HAP-1 (cell line): Measurements from ENCODE around the gene SYNJ2.

Experiments used
- DNase-seq, 2 experiments: peaks; one replicate each; pipeline ENCODE4 v3.0.0-alpha.2; 2016 to 2020; ENCODE audit warnings: low spot score in 2 of 2
- H3K27me3 ChIP-seq: fragments of 250-450 bp; sonication (Bioruptor Pico); 2 replicates; pipeline ENCODE4 v1.5.1; 2020; ENCODE audit warnings: low read depth, mild to moderate bottlenecking, moderate library complexity
- H3K36me3 ChIP-seq: fragments of 250-450 bp; sonication (Bioruptor Pico); replicated peaks from 2 replicates; pipeline ENCODE4 v1.5.1; 2020; ENCODE audit warnings: mild to moderate bottlenecking
- H3K4me1 ChIP-seq: fragments of 250-450 bp; sonication (Bioruptor Pico); 2 replicates; pipeline ENCODE4 v1.5.1; 2020; ENCODE audit warnings: mild to moderate bottlenecking
- H3K4me3 ChIP-seq: fragments of 250-450 bp; sonication (Bioruptor Pico); 2 replicates; pipeline ENCODE4 v1.5.1; 2020; ENCODE audit warnings: mild to moderate bottlenecking, moderate library complexity
- H3K9me3 ChIP-seq: fragments of 250-450 bp; sonication (Bioruptor Pico); 2 replicates; pipeline ENCODE4 v1.5.1; 2020; ENCODE audit warnings: mild to moderate bottlenecking, moderate library complexity
- in situ Hi-C: fragments of 300-500 bp; cut with MboI; formaldehyde crosslinking; loops from 3 replicates; pipeline ENCODE4 v1.14.3; 2020; ENCODE audit warnings: low sequenced_read_pairs, inconsistent platforms, mixed read lengths

SYNJ2 gene

GRCh38 chr6:157990321-157991066 lies 8.8 kb downstream of the SYNJ2 start:
- DNase-seq: no peak
- H3K36me3 ChIP-seq: no peaks in the 10 kb centered on the region
- H3K27me3 ChIP-seq: no peaks in the 10 kb centered on the region
- no peak overlapping the region for H3K4me3 ChIP-seq
- in situ Hi-C loops: no loop called here
- peaks cover 18% of the 10 kb centered on the region for H3K4me1 ChIP-seq
- H3K9me3 ChIP-seq: no peaks in the 10 kb centered on the region

GRCh38 chr6:157991067-157991432 lies 9.4 kb downstream of the SYNJ2 start:
- Histone ChIP-seq H3K27me3 (no peaks in the 10 kb centered on the region), H3K4me1 (peaks cover 13% of the 10 kb centered on the region), H3K36me3 (no peaks in the 10 kb centered on the region), H3K4me3 (no peak overlapping the region), H3K9me3 (no peaks in the 10 kb centered on the region)
- no peak for DNase-seq
- in situ Hi-C loops: no loop called here

GRCh38 chr6:157993076-157993475 lies 11.4 kb downstream of the SYNJ2 start:
- DNase-seq: no peak
- H3K4me3 ChIP-seq: no peak overlapping the region
- no peaks in the 10 kb centered on the region for H3K27me3 ChIP-seq
- peaks cover 8% of the 10 kb centered on the region for H3K4me1 ChIP-seq
- no peaks in the 10 kb centered on the region for H3K9me3 ChIP-seq
- in situ Hi-C loops: no loop called here
- H3K36me3 ChIP-seq: no peaks in the 10 kb centered on the region

GRCh38 chr6:157994125-157994795 lies 12.6 kb downstream of the SYNJ2 start:
- no peaks in the 10 kb centered on the region for H3K9me3 ChIP-seq
- H3K36me3 ChIP-seq: no peaks in the 10 kb centered on the region
- in situ Hi-C loops: no loop called here
- H3K27me3 ChIP-seq: no peaks in the 10 kb centered on the region
- no peak overlapping the region for H3K4me3 ChIP-seq
- DNase-seq: no peak
- H3K4me1 ChIP-seq: peaks cover 5% of the 10 kb centered on the region

GRCh38 chr6:157995458-157995857 lies 13.8 kb downstream of the SYNJ2 start:
- Histone ChIP-seq H3K4me1 (no peaks in the 10 kb centered on the region; the same call in 1 of the 2 replicates), H3K4me3 (no peak overlapping the region), H3K36me3 (no peaks in the 10 kb centered on the region), H3K9me3 (no peaks in the 10 kb centered on the region), H3K27me3 (no peaks in the 10 kb centered on the region)
- no peak for DNase-seq
- in situ Hi-C loops: no loop called here

- Histone ChIP-seq H3K4me3 (no peak overlapping the region), H3K36me3 (no peaks in the 10 kb centered on the region), H3K4me1 (no peaks in the 10 kb centered on the region; the same call in 1 of the 2 replicates), H3K27me3 (no peaks in the 10 kb centered on the region), H3K9me3 (no peaks in the 10 kb centered on the region)
- in situ Hi-C loops: no loop called here
- DNase-seq: no peak
Measured at GRCh38 chr6:157996201-157996712, 14.6 kb downstream of the SYNJ2 start.

GRCh38 chr6:157996918-157997702 lies 15.4 kb downstream of the SYNJ2 start:
- H3K4me3 ChIP-seq: no peak overlapping the region
- no peaks in the 10 kb centered on the region; the same call in 1 of the 2 replicates for H3K4me1 ChIP-seq
- H3K27me3 ChIP-seq: no peaks in the 10 kb centered on the region
- DNase-seq: no peak
- no peaks in the 10 kb centered on the region for H3K9me3 ChIP-seq
- in situ Hi-C loops: no loop called here
- H3K36me3 ChIP-seq: no peaks in the 10 kb centered on the region

- no peaks in the 10 kb centered on the region for H3K27me3 ChIP-seq
- no peaks in the 10 kb centered on the region for H3K9me3 ChIP-seq
- in situ Hi-C loops: no loop called here
- no peaks in the 10 kb centered on the region for H3K36me3 ChIP-seq
- no peaks in the 10 kb centered on the region; the same call in none of the 2 replicates for H3K4me1 ChIP-seq
- no peak for DNase-seq
- H3K4me3 ChIP-seq: no peak overlapping the region
Measured at GRCh38 chr6:157997893-157998608, 16.4 kb downstream of the SYNJ2 start.

GRCh38 chr6:157998707-157999167 lies 17.1 kb downstream of the SYNJ2 start:
- DNase-seq: no peak
- Histone ChIP-seq H3K4me1 (no peaks in the 10 kb centered on the region; the same call in none of the 2 replicates), H3K27me3 (no peaks in the 10 kb centered on the region), H3K4me3 (no peak overlapping the region), H3K9me3 (no peaks in the 10 kb centered on the region), H3K36me3 (no peaks in the 10 kb centered on the region)
- in situ Hi-C loops: no loop called here

- in situ Hi-C loops: no loop called here
- no peak overlapping the region for H3K4me3 ChIP-seq
- no peak for DNase-seq
- no peaks in the 10 kb centered on the region for H3K27me3 ChIP-seq
- H3K36me3 ChIP-seq: no peaks in the 10 kb centered on the region
- no peaks in the 10 kb centered on the region for H3K9me3 ChIP-seq
- no peaks in the 10 kb centered on the region; the same call in 1 of the 2 replicates for H3K4me1 ChIP-seq
Measured at GRCh38 chr6:157999168-158000051, 17.7 kb downstream of the SYNJ2 start.

GRCh38 chr6:158000530-158001307 lies 19.1 kb downstream of the SYNJ2 start:
- Histone ChIP-seq H3K4me3 (no peak overlapping the region), H3K4me1 (no peaks in the 10 kb centered on the region; the same call in 1 of the 2 replicates), H3K9me3 (no peaks in the 10 kb centered on the region), H3K36me3 (no peaks in the 10 kb centered on the region), H3K27me3 (no peaks in the 10 kb centered on the region)
- no peak for DNase-seq
- in situ Hi-C loops: no loop called here
